NCI-H2107 treated with DMSO at 0.1 percent for 48 hours (cell line): Measurements from ENCODE around the gene FZD7.
A peak's percentile ranks its signal among the peaks of the same experiment; 100 is the strongest.

Experiments used
- DNase-seq: peaks from one replicate; lab custom pipeline; 2025; ENCODE audit not compliant: unreplicated experiment; lab: John Stamatoyannopoulos, UW

The FZD7 gene

DNA sequence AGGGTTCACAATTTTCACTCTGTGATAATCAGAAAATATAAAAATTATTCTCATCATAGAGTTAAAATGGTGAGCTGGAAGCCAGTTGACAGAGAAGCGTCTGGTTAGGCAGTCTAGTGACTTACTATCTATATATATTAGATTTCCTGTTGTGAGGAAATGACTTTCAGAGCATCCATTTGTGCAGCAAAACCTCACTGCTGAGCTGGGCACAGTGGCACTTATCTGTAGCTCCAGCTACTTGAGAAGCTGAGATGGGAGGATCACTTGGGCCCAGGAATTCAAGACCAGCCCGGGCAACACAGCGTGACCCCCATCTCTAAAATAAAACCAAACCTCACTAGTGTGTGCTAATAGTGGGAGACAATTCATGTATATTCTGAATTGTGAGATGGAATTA lies 32.2 kb downstream of the FZD7 start:
- DNase-seq = no peak

DNA sequence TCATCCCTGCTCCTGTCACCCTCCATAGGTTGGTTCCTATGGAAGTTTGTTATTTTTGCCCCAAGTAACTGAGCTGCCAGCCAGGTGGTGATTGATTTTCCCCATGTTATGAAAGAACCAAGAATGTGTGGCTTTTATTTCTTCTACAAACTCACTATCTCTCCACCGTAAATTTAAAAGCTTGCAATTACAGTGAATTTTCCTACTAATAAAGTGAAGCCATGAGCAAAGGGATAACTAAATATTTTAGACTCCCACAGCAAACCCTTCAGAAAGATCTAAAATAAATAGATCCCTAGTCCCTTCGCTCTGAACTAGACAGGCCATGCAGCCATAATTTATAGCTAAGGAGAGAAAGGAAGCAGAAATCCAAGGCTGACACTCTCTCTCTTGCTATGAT lies 33.2 kb downstream of the FZD7 start:
- no peak for DNase-seq

DNA sequence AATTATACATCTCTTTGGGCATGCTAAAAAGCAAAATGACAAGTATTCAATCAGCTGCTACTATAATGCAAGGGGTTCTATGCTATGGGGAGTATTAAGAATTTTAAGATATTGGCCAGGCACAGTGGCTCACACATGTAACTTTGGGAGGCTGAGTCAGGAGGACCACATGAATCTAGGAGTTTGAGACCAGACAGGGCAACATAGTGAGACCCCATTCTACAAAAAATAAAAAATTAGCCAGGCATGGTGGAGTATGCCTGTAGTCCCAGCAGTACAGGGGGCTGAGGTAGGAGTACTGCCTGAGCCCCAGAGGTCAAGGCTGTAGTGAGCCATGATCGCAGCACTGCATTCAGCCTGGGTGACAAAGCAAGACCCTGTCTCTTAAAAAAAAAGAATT lies 33.9 kb downstream of the FZD7 start:
- no peak for DNase-seq

DNA sequence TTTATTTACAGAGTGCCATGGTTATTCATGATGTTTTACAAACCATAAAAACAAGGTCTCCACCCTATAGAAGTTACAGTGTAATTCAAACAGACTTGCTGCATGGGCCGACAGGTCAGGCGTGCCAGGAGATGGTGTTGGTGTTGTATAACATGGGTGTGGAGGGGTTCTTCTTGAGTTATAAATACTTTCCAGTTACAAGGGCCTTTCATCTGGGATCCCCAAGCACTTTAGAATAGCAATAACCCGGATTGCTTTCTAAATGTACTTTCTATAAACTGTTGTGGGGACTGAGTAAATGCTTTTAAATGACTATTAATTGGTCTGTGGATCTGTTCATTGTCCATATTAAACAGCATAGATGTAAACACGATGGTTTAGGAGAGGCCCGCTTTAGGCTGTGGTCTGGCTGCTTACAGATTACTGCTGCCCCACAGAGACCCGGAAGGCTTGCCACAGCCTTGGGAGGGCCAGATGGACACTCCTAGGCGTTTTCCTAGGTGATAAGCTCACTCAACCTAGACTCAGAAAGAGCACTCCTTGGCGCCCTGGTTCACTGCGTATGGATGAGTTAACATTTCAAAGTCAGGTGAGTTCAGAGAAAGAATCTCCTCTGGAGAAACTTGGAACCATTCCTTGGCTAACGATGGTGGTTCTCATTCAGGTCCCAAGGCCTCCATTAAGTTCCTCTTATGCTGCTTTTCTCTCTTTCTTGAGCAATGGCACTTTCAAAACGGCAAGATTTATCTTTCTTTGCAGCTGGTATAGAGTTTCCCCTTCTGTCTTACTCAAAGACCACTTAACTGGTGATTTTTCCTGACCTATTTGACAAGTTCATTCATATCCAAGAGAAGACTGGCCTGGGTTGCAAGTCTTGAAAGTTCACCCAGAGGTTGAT lies 35.8 kb downstream of the FZD7 start:
- DNase-seq = no peak

DNA sequence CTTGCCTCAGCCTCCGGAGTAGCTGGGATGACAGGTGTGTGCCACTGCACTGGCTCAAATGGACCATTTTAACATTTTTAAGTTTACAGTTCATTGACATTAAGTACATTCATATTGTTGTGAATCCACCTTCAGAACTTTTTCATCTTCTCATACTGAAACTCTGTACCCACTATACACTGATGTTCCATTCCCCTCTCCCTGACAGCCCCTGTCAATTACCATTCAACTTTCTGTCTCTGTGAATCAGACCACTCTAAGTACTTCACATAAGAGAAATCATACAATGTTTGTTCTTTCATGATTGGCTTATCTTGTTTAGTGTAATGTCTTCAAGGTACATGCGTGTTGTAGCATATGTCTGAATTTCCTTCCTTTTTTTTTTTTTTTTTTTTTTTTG lies 37.5 kb downstream of the FZD7 start:
- no peak for DNase-seq

DNA sequence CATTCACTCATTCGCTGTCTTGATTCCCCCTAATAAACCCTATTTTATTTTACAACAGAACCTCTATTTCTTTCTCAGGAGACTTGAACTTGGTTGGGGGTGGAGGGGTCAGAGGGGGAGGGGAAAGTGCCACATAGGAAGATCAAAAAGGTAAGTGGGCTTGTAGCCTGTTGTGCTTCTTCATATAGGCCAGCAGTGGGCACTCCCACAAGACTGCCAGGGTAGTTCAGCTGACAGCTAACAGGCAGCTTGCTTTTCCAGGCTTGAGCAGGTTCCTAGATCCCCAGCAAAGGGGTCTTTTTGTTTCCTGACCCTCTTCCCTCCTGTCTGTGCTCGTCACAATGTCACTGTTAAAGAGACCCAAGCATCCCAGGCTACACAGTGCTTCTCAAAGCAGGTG lies 38.6 kb downstream of the FZD7 start:
- no peak for DNase-seq

DNA sequence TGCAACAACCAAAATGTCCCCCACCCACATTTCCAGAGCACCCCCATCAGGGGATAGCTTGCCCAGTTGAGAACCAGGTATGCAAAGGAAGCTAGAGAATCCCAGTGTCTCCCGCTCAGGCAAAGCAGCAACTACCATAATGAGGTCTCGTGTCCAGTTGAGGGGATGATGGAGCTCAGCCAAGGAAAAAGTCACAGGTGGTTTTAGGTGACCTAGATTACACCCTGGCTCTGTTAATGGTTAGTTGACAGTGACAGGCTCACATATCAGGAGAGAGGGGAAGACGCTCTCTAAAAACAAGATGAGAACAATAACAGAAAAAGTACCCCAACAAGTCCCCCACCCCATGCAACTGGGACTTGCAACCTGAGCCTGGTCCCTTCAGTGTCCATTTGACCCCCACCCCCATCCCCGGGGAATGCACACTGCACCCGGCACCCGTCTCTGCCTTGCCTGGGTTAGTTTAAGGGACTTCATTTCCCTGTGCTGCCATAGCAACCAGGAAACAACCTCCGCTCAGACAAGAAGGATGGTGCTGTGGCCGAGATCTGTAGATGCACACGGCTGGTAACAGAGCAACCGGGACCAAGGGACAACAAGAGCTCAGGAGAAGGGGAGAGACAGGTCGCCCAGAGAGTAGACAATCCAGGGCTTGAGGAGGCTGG lies 39.2 kb downstream of the FZD7 start, which contains the start of gene KIAA2012:
Gene KIAA2012, plus strand, starts transcription at position 519 of the 665 bp plus-strand sequence. CDS start 373 bp downstream, outside the sequence.
- DNase-seq = peak; percentile 19

DNA sequence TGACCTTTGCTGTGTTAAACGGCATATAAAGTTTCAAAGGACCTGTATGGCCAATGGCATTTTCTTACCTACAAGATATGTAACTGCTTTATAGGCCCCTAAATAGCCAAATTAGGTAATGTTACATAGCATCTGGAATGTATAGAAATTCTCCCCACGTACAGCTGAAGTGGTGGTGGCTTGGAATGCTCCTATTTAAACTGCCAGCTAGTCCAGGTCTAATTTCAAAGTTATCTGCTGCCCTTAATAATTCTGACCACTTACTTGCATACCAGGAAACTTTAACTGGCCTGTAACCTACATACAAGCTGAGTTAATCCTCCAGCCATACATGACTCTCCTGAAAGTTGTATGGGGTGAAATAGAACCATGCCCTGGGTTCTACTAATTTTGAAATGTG lies 40.7 kb downstream of the FZD7 start:
- no peak for DNase-seq

DNA sequence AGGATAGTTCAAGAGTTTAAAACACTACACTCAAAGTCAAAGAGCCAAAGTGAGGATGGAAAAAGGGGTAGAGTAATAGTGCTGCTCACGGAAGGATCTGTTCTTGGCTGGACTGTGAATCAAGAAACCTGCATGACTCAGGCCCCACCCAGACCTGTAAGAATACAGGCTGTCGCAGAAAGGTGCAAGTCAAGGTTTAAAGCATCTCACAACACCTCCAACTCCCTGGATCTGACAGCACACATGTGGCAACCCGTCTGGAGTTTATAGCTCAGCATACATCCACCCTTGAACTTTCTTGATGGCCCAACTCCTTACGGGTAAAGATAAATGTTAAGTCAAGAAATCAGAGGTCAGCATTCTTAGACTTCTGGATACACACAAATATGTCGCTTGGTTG lies 45.7 kb downstream of the FZD7 start:
- no peak for DNase-seq

DNA sequence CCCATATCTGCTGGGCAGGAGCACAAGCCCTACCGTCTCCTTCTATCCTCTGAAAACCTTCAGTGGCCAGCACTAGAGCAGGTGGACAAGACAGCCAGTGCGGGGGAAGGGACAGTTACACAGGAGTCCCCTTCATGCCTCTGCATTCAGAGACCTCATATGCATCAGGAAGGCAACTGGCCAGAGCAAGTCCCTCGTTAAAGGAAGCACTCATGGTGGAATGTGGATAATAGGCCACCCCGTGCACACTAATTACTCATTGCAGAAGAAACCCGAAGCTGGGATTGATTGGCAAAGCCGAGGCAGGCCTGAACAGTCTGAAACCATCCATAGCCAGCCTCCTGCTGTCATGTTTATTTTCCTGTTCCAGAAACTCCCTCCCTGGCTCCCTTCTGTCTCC lies 50.6 kb downstream of the FZD7 start:
- peak; percentile 68 for DNase-seq
